Activated T-cell treated with anti-CD3 and anti-CD28 coated beads for 4 hours (primary cell): ENCODE data around the gene RCHY1.
"Not testable (repeated sequence)": the region's sequence is repeated elsewhere in the genome, so short reads cannot be mapped to it uniquely, and the experiment has no call there.

Experiments
- DNase-seq: peaks from one replicate; pipeline ENCODE4 v3.0.0-alpha.2; 2020

RCHY1 gene

DNA sequence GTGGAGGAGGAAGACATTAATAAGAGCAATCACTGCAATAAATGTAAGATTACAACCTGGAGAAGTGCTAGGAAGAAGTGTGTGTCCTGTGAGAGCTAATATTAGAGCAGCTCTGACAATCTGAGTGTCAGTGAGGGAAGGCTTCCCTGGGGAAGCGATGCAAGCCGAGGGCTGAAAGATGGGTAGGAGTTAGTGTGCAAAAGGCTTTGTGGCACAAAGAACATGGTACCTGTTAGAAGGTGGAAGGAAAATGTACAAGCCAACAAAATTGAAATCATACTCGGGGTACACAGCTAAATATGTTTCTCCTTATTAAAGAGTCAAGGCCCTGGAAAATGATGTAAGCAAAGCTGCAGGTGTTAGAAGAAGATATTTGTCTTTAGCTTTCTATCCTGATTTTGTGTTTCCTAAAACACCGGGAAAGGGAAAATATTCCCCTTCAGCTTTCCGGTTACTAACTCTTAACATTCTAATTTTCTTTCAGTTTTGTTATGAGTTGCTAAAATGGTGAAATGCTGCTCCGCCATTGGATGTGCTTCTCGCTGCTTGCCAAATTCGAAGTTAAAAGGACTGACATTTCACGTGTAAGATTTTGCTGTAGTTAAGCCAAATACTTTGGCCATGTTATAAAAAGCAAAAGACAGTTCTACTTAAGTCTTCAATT lies 878 bp upstream of the RCHY1 start:
- no peak for DNase-seq

DNA sequence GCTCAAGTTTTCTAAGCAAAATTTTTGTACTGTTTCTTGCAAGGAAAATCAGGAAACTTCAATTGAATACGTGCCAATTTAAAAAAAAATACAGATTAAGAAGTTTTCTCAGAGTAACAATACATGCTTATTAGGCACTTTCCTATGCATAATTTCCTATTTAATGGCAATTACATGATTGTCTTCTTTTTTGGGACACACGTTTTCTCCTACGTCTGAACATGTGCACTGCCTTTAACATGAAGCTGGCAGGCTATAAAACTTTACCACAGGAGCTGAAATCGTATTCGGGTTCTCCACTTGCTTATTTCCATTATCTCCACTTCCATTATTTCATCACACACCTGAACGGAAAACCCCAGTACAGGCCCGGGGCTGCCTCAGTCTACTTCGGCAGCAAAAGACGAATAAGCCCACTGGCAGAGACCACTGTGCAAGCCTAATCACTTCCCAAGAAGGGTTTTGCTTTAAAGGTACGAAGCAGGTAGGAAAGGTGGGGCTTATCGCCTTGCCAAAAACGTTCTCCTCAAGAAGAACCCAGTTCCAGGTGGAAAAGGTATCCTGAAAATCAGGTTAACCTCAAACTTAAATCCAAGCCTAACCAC lies 575 bp downstream of the RCHY1 start:
- no peak for DNase-seq

DNA sequence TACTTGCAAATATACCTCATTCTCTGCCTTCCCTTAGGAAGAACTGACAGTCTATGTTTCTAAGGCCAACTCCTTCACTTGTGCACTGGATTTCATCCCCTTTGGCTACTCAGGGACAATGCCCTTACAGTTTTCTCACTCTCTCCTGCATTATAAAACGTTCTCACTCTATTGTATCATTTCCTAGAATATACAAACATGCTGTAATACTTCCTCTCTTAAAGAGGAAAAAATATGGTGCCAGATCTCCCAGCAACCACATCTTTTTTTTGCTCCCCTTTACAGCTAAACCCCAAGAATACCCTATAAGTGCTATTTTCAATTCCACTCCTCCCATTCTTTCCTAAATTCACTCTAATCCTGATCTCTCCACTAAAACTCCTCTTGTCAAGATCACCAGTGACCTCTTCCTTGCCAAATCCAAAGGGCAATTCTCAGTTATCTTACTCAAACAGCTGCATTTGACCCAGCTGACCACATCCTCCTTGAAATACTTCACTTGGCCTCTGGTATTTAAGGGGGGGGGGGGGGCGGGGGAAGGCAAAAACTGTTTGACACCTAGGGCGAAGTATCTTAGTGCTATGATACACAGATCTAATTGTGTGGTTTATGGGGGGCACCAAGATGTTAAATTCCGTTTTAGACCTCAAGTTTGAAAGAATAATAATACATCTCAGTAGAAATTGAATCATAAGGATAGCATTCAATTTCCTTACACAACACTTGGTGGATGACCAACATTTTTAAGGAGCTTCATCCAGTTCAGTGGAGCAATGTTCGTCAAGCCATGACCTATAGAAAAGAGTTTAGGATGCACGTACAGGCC lies 1.6 kb downstream of the RCHY1 start:
- DNase-seq: no peak

DNA sequence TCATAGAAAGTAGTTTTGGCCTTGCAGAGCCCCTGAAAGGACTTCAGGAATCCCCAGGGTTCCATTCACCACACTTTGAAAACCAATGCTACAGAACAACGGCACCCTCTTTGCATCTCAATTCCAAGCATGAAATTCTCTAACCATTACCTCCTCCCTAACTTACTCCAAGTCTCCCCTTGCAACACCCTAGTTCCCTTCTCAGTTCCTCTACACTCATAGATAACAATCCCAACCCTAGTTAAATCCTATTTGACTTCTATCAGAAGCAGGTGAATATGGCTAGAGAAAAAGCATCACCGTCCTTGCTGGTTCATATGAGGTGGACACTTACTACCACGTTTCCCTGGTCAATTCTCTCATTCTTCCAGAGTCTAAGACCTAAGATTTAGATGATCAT lies 2.4 kb downstream of the RCHY1 start:
- DNase-seq: no peak

DNA sequence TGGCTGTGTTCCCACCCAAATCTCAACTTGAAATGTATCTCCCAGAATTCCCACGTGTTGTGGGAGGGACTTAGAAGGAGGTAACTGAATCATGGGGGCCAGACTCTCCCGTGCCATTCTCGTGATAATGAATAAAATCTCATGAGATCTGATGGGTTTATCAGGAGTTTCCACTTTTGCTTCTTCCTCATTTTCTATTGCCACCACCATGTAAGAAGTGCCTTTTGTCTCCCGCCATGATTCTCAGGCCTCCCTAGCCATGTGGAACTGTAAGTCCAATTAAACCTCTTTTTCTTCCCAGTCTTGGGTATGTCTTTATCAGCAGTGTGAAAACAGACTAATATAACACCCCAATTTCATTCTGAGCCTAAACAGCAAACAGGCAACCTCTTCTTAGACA lies 4.6 kb downstream of the RCHY1 start:
- DNase-seq: not testable (repeated sequence)

DNA sequence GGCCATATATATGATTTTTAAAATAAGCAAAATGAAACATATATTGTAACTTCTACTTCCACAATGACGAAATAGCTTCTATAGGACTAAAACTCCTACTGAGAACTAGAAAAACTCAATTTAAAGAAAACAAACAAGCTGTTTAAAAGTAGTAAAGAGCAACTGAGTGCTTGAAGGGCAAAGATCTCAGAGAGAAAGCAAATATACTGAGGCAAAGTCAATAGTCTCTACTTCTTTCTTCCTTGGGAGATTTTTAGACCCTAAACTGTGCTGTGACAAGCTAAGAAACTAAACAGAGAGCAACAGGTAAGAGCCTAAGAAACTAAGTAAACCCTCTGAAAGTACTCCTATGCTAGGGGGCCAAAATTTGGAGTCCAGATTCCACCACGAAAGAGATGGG lies 8.6 kb downstream of the RCHY1 start:
- DNase-seq: no peak

DNA sequence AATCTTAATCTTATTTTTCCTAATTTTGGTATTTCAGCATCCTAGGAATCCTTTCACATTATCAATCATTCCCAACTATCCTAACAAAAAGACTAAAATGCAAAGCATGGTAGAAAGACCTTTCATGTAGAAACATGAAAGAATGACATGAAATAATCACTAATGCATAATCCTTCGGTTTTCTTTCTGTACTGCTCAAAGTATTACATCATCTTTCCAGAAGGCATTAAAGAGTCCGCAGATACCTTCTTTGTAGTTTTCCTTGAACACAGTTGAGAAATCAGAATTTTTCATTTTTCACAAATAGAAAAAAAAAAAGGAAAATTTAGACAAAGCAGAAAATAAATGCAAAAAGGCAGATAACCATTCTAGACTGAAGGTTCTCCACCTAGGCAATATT lies 11.5 kb downstream of the RCHY1 start:
- no peak for DNase-seq

DNA sequence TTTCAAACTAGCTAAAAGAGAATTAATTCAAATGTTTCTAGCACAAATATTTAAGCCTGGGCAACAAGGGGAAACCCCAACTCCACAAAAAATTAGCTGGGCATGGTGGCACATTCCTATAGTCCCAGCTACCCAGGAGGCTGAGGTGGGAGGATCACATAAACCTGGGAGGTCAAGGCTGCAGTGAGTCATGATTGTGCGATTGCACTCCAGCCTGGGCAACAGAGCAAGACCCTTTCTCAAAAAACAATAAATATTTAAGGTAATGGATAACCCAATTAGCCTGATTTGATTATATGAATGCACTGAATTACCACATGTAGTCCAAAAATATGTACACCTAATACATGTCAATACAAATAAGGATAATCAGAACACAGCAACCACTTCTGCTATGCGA lies 14.3 kb downstream of the RCHY1 start:
- no peak for DNase-seq

DNA sequence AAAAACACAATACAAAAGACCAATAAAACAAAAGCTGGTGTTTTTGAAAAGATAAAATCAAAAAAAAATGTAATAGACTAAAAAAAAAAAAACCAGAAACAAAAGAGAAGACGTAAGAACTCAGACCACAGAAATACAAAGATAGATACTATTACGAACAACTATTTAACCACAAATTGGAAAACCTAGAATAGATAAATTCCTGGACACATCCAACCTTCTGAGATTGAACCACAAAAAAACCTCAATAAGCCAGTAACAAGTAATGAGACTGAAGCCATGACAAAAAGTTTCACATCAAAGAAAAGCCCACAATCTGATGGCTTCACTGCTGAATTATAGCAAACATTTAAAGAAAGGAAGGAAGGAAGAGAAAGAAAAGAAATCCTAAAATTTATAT lies 16.2 kb downstream of the RCHY1 start:
- no peak for DNase-seq

DNA sequence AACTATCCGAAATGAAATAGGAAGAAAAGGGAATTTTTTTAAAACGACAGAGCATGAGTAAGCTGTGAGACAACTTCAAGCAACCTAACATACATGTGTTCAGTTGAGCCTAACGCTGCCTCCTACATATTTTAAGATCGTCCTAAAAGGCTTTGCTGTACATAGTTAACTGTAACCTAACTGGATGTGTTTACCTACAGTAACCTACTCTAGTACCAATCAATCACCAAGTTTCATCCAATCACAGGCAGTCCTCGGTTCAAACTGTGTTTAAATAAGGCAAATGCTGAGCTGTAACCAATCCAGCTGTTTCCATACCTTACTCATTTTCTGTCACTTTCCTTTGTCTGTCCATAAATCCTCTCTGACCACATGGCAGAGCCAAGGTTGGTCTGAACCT lies 17.1 kb downstream of the RCHY1 start:
- no peak for DNase-seq

DNA sequence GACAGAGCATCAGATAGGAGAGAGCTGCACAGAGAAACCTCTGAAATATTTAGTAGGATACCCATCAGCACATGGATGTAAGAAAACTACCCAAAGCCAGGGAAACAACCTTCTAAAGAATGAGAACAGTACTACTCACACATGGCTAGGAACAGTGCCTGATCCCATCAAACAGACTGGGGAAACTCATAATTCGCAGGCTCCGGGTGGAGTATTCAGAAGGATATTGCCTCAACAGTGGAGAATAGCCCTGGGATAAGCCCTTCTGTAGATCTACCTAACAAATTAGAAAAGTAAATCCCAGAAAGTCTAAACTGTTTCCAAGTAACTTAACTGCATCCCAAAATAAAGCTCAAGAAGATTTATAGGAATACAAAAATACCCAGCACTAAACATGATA lies 17.8 kb downstream of the RCHY1 start:
- DNase-seq: no peak

DNA sequence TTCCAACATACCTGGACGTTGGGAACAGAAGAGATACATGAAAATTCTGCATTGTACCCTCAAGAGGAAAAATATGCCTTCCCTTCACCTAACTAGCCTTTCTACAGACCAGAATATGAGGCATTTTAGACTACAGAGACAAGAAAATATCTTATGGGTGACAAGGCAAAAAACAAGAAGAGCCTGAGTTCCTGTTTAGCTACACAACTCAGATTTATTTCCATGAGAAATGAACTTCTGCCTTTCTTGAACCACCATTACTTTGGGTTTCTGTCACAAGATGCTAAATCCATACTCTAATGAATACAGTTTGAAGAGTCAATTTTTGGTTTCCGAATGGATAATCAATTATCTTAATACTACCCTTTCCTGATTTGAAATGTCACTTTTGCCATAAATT lies 18.7 kb downstream of the RCHY1 start:
- no peak for DNase-seq

DNA sequence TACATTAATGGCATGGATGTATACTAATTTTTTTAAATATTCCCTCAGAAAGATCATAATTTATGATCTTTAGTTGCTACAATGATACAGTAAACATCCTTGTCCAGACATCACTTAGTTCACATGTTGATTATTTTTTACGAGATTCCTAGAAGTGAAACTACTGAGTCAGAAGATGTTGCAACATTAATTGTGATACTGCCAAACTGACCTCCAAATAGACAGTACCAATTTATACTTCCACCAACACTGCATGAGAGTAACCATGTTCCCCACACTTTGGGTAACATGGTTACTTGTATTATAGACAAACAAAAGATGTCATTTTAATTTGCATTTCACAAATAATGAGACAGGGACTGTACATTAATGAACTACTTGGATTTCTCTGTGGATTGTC lies 19.6 kb downstream of the RCHY1 start:
- no peak for DNase-seq

DNA sequence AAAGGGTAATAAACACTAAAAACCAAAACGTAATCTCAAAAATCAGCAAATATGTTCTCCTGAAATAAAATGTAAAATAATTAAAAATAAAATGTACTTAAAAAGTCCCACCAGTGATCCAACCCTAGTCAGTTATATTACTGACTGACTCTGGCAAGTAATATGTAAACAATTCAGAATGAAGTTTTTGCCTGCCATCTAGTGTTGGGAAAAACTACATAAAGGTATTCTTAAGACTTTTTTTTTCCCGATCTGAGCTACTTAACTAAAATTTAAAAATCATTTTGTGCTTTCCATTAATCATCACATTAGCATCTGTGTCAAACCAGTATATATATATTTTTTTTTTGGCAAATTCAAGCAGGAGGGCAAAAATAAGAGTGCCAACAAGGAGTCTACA lies 24.0 kb downstream of the RCHY1 start:
- DNase-seq: no peak

DNA sequence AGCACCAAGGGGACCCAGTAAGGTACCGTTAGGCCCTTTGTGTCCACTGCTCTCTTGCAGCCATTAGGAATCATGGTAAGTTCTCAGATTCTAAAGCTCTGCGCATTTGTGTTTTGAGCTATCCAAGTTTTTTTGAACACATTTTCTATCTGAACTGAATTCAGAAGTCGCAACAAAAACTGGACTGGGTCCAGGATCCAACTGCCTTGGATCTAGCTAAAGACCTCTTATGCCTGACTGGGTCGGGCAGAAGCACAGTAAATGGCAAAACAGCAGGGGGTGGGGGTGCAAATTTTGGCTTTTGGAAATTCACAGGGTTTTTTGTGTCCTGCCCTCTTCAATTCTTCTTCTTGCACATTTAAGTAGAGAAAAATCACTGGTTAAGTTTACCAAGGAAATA lies 30.0 kb downstream of the RCHY1 start:
- no peak for DNase-seq

DNA sequence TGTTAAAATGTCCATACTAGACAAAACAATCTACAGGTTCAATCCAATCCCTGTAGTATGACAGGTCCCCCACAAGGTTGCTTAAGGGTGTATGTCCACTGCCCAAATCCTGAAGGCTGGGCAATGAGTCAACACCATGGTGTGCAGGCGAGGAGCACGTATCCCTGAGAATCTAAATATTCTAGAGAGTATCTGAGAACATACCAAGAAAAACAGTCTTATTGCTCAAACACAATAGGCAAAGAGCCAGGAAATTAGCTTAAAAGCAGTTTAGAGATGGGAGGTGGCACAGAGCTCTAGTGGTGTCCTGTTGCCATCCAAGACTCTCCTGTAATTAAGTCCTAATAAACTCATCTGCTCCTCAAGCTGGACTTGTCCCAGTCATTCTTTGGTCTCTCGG lies 37.0 kb downstream of the RCHY1 start:
- no peak for DNase-seq

DNA sequence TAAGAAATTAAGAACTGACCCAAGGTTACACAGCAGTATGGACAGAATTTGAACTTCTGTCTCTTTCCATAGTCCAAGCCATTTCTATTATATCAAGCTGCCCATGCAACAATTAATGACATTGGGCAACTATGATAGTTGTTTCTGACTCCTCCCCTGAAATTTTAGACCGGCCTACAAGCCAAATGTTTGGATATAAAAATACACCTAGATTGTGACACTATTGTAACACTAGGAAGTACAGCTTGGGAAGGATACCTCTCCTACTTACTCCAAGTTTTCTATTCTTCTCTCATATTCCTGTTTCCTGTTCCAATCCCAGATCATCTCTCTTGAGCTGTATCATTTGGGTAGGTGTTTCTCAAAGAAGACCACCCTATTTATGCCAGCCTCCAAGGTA lies 43.5 kb downstream of the RCHY1 start:
- DNase-seq: no peak

DNA sequence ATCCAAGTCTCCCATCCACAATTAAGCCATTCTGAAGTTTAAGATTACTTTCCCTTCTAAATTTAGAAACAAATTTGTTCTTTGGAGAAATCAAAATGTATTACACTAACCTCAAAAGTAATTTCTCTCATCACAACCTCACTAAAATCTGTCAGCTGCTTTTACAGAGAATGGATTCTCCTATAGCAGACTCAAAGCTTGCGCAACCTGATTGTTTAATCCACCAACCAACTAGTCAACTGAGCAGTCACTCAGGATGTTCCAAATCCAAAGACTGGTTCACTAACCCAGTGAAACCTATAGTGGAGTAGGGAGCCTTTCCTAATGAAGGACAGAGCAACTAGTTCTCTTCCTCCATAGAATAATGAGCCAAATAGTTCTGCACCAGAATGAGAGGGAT lies 44.3 kb downstream of the RCHY1 start:
- DNase-seq: no peak

DNA sequence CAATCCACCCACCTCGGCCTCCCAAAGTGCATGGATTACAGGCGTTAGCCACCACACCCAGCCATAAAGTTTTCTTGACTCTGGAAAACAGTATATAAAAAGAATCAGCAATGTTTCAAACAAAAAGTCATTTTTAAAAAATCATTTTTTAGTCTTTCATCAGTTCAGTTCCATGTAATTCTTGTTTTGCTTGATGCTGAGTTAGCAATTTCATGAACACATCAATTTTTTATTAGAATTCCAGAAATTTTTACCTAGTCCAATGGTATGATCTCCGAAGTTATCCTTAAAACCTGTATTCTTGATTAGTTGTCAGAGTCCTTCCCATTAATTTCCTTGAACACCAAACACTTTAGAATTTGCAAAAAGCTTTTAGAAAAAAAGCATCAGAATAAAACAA lies 56.8 kb downstream of the RCHY1 start:
- no peak for DNase-seq

DNA sequence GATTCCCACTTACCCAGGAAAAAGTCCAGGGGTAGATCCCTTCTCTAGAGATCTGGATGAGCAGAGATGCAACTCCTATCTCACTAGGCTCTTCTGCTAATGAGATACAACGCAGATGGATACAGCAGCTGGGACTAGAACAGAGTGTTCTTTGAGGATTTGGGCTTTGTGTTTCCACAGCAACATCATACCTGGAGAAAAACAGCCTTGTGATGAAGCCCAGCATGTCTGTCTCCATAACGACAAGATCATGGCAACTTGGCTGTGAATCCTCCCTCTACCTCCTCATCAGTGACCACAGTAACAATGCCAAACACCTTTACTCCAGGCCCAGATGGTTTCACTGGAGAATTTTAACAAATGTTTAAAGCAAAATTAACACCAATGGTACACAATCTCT lies 80.1 kb downstream of the RCHY1 start:
- no peak for DNase-seq

DNA sequence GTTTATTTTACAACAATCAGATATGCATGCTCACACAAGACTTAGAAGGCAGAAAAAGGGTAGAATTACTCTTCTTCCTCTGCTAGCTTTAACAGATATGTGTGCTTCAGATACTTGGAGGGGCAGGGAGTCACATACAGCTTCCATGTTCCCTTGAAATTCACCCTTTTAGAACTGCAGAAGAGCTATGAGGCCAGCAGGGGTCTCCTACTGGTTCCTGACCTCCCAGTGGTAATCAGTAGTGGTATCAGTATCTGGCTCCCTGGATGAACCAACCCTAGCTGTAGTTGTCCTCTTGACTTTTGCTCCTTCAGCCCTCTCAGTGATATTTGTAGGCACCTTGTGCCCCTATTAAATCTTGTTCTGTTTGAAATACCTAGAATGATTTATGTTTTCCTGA lies 81.5 kb downstream of the RCHY1 start:
- no peak for DNase-seq

DNA sequence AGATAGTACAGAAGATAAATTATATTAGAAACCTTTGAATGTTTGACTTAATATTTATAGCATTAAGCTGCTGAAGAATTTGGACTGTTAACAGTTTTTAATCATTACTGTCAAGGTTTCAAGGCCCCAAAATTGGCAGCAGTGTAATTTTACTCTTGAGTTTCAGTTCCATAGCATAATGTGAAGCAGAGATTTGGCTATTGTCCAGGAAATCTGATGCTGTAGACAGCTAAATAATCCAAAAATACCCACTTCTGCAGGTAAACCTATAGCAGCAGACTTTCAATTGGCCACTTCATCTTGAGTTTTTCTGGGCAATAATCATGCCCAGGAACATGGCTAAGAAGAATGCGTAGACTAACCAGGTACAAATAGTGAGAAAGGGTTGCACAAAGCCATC lies 85.0 kb downstream of the RCHY1 start:
- no peak for DNase-seq
